OCI-LY1 (cell line): ENCODE measurements around the gene EML6.

Source experiments
- H2AFZ ChIP-seq: fragments of 200-600 bp; sonication (generic), shearing (Covaris generic); 2 replicates; pipeline ENCODE4 v1.6.0; 2014; ENCODE audit warnings: antibody characterized with exemption, mild to moderate bottlenecking, low read length
- H3F3A ChIP-seq: fragments of 200-600 bp; sonication (generic), shearing (Covaris generic); 2 replicates; pipeline ENCODE4 v1.6.0; 2014; ENCODE audit warnings: mild to moderate bottlenecking, antibody characterized with exemption, low read length, moderate library complexity; ENCODE audit not compliant: insufficient read depth
- H3K27ac ChIP-seq: fragments of 200-600 bp; sonication (generic); 2 replicates; pipeline ENCODE4 v1.5.1; 2014; ENCODE audit warnings: low read length, mixed run types, mild to moderate bottlenecking, low read depth; ENCODE audit not compliant: poor library complexity, severe bottlenecking
- H3K27me3 ChIP-seq: fragments of 200-600 bp; sonication (generic); 2 replicates; pipeline ENCODE4 v1.6.0; 2014; ENCODE audit warnings: antibody characterized with exemption, mild to moderate bottlenecking, low read length, moderate library complexity; ENCODE audit not compliant: insufficient read depth
- H3K36me3 ChIP-seq: fragments of 200-600 bp; sonication (generic); 2 replicates; pipeline ENCODE4 v1.6.1; 2014; ENCODE audit warnings: mild to moderate bottlenecking, antibody characterized with exemption, low read length, moderate library complexity, mixed read lengths; ENCODE audit not compliant: insufficient read depth
- H3K4me1 ChIP-seq: fragments of 200-600 bp; sonication (generic); 2 replicates; pipeline ENCODE4 v1.5.1; 2014; ENCODE audit warnings: mild to moderate bottlenecking, low read length, moderate library complexity; ENCODE audit not compliant: insufficient read depth, severe bottlenecking
- H3K4me2 ChIP-seq: fragments of 200-600 bp; sonication (generic), shearing (Covaris generic); 2 replicates; pipeline ENCODE4 v1.6.1; 2014; ENCODE audit warnings: low read length
- H3K4me3 ChIP-seq: fragments of 200-600 bp; sonication (generic); 2 replicates; pipeline ENCODE4 v1.5.1; 2014; ENCODE audit warnings: low read length, low read depth, mild to moderate bottlenecking, mixed read lengths; ENCODE audit not compliant: poor library complexity, severe bottlenecking
- H3K79me2 ChIP-seq: fragments of 200-600 bp; shearing (Covaris generic); 2 replicates; pipeline ENCODE4 v1.6.1; 2016; ENCODE audit warnings: mixed run types, low read length, mixed read lengths; ENCODE audit not compliant: insufficient read depth
- H3K9ac ChIP-seq: fragments of 200-600 bp; sonication (generic), shearing (Covaris generic); 2 replicates; pipeline ENCODE4 v1.6.1; 2014; ENCODE audit warnings: mild to moderate bottlenecking, low read length, mixed read lengths
- H3K9me2 ChIP-seq: fragments of 200-600 bp; sonication (generic), shearing (Covaris generic); 2 replicates; pipeline ENCODE4 v1.6.1; 2014; ENCODE audit warnings: low read depth, mild to moderate bottlenecking, low read length, mixed read lengths
- H3K9me3 ChIP-seq: fragments of 200-600 bp; shearing (Covaris generic); 2 replicates; pipeline ENCODE4 v1.6.1; 2014; ENCODE audit warnings: low read length, mixed read lengths
- H4K20me1 ChIP-seq: fragments of 200-600 bp; sonication (generic), shearing (Covaris generic); 2 replicates; pipeline ENCODE4 v1.6.0; 2016; ENCODE audit warnings: mild to moderate bottlenecking, low read length; ENCODE audit not compliant: insufficient read depth
- EZH2 ChIP-seq: fragments of 200-600 bp; sonication (generic), shearing (Covaris generic); IDR thresholded peaks from 2 replicates; pipeline ENCODE4 v1.8.0; 2017; ENCODE audit warnings: borderline replicate concordance, mixed run types, mild to moderate bottlenecking, antibody characterized with exemption, low read length, moderate library complexity, mixed read lengths
- TF ChIP-seq, protein P1 (sequence below): fragments of 200-600 bp; sonication (generic), shearing (Covaris generic); IDR thresholded peaks from 2 replicates; pipeline ENCODE4 v1.5.1; 2017; ENCODE audit warnings: mild to moderate bottlenecking, antibody characterized with exemption, low read length, moderate library complexity, mixed read lengths

Gene EML6

DNA sequence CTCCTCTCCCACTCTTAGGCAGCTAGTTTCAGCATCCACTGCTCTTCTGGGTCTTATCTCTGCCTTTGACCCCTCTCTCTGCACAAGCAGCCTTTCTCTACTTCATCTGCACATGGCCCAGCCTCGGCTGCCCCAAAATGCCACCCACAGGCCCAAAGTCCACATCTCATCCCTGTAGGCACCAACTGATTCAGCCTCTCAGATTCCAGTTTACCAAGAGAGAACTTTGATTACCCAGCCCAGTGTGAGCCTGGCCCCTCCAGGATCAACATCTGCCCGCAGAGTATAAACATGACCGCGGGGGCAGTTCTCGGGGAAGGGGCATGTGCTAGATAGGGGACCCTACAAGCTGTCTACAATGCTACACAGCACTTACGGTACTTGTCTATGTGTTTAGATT lies 185.1 kb downstream of the EML6 start:
- H3K9ac ChIP-seq, result no peak overlapping the region
- no peak overlapping the region for H2AFZ ChIP-seq
- H3K27ac ChIP-seq, result no peak overlapping the region
- H4K20me1 ChIP-seq, result no peaks in the 10 kb centered on the region
- TF ChIP-seq EZH2, result no peak
- no peaks in the 10 kb centered on the region for H3K9me2 ChIP-seq
- no peak overlapping the region for H3K4me2 ChIP-seq
- H3K79me2 ChIP-seq, result no peaks in the 10 kb centered on the region
- H3F3A ChIP-seq, result peaks cover 3% of the 10 kb centered on the region; the same call in 1 of the 2 replicates
- H3K4me1 ChIP-seq, result no peaks in the 10 kb centered on the region
- H3K27me3 ChIP-seq, result no peaks in the 10 kb centered on the region
- no peaks in the 10 kb centered on the region for H3K9me3 ChIP-seq
- no peak overlapping the region for H3K4me3 ChIP-seq
- peaks cover 100% of the 10 kb centered on the region for H3K36me3 ChIP-seq

DNA sequence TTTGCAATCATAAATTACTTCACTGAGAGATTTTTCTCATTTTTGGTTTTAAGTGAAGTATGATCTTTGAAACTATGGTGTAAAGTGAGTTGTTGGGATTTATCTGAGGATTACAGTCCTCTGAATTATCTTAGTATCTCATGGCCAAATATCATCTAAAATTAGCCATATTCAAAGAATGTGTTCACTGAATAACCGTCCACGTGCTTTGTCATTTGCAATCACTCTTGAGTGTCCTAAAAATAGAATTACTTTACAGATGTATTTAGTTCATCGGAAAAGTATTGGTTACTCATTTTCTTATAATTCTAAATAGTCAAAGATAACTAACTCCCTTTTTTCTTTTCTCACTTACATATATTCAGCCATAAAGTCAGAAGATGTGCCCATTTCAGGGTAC lies 185.5 kb downstream of the EML6 start:
- Histone ChIP-seq H3K9me2 (no peaks in the 10 kb centered on the region), H3K9ac (no peak overlapping the region), H3K4me2 (no peak overlapping the region), H3K9me3 (no peaks in the 10 kb centered on the region), H3K27me3 (no peaks in the 10 kb centered on the region), H3K27ac (no peak overlapping the region), H3K4me3 (no peak overlapping the region), H3K4me1 (no peaks in the 10 kb centered on the region), H2AFZ (no peak overlapping the region), H3F3A (peaks cover 3% of the 10 kb centered on the region; the same call in 1 of the 2 replicates), H4K20me1 (no peaks in the 10 kb centered on the region), H3K36me3 (peaks cover 100% of the 10 kb centered on the region), H3K79me2 (no peaks in the 10 kb centered on the region)
- TF ChIP-seq EZH2, result no peak
- TF ChIP-seq, protein P1, sequence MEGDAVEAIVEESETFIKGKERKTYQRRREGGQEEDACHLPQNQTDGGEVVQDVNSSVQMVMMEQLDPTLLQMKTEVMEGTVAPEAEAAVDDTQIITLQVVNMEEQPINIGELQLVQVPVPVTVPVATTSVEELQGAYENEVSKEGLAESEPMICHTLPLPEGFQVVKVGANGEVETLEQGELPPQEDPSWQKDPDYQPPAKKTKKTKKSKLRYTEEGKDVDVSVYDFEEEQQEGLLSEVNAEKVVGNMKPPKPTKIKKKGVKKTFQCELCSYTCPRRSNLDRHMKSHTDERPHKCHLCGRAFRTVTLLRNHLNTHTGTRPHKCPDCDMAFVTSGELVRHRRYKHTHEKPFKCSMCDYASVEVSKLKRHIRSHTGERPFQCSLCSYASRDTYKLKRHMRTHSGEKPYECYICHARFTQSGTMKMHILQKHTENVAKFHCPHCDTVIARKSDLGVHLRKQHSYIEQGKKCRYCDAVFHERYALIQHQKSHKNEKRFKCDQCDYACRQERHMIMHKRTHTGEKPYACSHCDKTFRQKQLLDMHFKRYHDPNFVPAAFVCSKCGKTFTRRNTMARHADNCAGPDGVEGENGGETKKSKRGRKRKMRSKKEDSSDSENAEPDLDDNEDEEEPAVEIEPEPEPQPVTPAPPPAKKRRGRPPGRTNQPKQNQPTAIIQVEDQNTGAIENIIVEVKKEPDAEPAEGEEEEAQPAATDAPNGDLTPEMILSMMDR, result no peak

- Histone ChIP-seq H3K9me2 (no peaks in the 10 kb centered on the region), H3K27ac (no peak overlapping the region), H3K4me1 (no peaks in the 10 kb centered on the region), H2AFZ (no peak overlapping the region), H3K36me3 (peaks cover 100% of the 10 kb centered on the region), H3K79me2 (no peaks in the 10 kb centered on the region), H4K20me1 (no peaks in the 10 kb centered on the region), H3K27me3 (no peaks in the 10 kb centered on the region), H3F3A (peaks cover 3% of the 10 kb centered on the region; the same call in 1 of the 2 replicates), H3K4me3 (no peak overlapping the region), H3K9ac (no peak overlapping the region), H3K9me3 (no peaks in the 10 kb centered on the region), H3K4me2 (no peak overlapping the region)
- TF ChIP-seq, protein P1, result no peak
- TF ChIP-seq EZH2, result no peak
Measured at GRCh38 chr2:54912305-54912704, 188.8 kb downstream of the EML6 start.

GRCh38 chr2:54912893-54913292 lies 189.4 kb downstream of the EML6 start:
- no peak for TF ChIP-seq EZH2
- TF ChIP-seq, protein P1, result no peak
- no peak overlapping the region for H2AFZ ChIP-seq
- H3K79me2 ChIP-seq, result no peaks in the 10 kb centered on the region
- H3K4me3 ChIP-seq, result no peak overlapping the region
- peaks cover 100% of the 10 kb centered on the region for H3K36me3 ChIP-seq
- H3K27me3 ChIP-seq, result no peaks in the 10 kb centered on the region
- no peaks in the 10 kb centered on the region for H3K9me3 ChIP-seq
- peaks cover 3% of the 10 kb centered on the region; the same call in 1 of the 2 replicates for H3F3A ChIP-seq
- H3K9me2 ChIP-seq, result no peaks in the 10 kb centered on the region
- H4K20me1 ChIP-seq, result no peaks in the 10 kb centered on the region
- H3K4me1 ChIP-seq, result no peaks in the 10 kb centered on the region
- no peak overlapping the region for H3K4me2 ChIP-seq
- no peak overlapping the region for H3K27ac ChIP-seq
- H3K9ac ChIP-seq, result no peak overlapping the region
